Activated CD4-positive, alpha-beta T cell treated with anti-CD3 and anti-CD28 coated beads for 1 hour (primary cell): ENCODE measurements around the gene PRSS16.
"Not testable (repeated sequence)": the region's sequence is repeated elsewhere in the genome, so short reads cannot be mapped to it uniquely, and the experiment has no call there.

Experiments used
- DNase-seq: peaks from one replicate; pipeline ENCODE4 v3.0.0-alpha.2; 2020

PRSS16 gene, protein sequence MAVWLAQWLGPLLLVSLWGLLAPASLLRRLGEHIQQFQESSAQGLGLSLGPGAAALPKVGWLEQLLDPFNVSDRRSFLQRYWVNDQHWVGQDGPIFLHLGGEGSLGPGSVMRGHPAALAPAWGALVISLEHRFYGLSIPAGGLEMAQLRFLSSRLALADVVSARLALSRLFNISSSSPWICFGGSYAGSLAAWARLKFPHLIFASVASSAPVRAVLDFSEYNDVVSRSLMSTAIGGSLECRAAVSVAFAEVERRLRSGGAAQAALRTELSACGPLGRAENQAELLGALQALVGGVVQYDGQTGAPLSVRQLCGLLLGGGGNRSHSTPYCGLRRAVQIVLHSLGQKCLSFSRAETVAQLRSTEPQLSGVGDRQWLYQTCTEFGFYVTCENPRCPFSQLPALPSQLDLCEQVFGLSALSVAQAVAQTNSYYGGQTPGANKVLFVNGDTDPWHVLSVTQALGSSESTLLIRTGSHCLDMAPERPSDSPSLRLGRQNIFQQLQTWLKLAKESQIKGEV

GRCh38 chr6:27247133-27247836, at the start of gene PRSS16:
TSS of gene PRSS16 (plus strand) at chr6:27247701. CDS start at chr6:27247738, 37 bp downstream.
- DNase-seq: no peak

GRCh38 chr6:27205375-27206278, 41.9 kb upstream of the PRSS16 start:
- no peak for DNase-seq

DNA sequence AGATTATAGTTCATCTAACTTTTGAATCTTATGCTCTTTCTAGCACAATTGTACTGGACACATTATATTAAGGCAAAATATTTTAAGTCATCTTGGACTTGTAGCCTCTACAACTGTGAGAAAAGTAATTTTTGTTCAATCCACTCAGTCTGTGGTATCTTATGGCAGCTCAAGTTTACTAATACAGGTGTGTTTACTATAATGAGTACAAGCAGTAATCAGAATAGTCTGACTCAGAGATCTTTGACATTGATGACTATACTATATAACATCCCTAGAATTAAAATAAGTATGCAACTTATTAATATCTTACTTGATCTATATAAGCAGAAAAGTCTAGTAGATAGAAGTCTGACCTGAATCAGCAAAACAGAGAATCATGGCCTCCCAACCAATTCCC, 40.7 kb upstream of the PRSS16 start:
- DNase-seq: no peak

- no peak for DNase-seq
These were observed 39.5 kb upstream of the PRSS16 start for GRCh38 chr6:27208042-27208441.

DNA sequence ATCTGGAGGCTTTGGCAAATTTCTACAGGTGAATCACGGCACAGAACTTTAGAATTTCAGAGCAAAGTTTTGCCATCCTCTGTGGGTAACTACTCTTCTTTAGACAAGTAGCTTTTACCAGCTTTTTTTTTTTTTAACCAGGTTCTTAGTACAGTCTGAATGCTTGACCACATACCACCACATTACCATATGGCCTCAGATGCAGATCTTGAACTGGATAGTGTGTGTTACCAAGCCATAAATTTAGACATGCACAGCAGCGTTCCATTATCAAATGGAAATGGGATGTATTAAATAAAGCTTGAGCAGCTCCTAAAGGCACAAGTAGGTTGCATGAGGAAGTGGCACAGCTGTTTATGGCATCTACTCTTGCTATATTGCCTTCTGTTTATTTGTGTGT, 38.3 kb upstream of the PRSS16 start:
- no peak for DNase-seq

GRCh38 chr6:27209659-27210269, 37.7 kb upstream of the PRSS16 start:
- DNase-seq: no peak

- not testable (repeated sequence) for DNase-seq
These were observed 34.4 kb upstream of the PRSS16 start for GRCh38 chr6:27213091-27213517.

DNA sequence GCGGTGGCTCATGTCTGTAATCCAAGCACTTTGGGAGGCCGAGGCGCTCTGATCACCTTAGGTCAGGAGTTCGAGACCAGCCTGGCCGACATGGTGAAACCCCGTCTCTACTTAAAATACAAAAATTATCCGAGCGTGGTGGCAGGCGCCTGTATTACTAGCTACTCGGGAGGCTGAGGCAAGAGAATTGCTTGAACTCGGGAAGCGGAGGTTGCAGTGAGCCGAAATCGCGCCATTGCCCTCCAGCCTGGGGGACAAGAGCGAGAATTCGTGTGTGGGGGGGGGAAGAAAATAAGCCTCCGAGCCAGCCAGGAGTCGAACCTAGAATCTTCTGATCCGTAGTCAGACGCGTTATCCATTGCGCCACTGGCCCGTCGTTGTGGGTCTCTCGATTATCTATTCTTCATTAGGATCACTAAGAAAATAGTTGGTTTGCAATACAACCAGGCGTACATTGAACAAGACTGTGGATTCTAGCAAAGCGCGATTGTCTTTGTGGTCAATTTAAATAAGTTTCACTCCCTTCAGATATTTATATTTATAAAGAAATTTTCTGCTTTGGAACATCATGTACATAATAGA, 33.9 kb upstream of the PRSS16 start:
- DNase-seq: no peak

DNA sequence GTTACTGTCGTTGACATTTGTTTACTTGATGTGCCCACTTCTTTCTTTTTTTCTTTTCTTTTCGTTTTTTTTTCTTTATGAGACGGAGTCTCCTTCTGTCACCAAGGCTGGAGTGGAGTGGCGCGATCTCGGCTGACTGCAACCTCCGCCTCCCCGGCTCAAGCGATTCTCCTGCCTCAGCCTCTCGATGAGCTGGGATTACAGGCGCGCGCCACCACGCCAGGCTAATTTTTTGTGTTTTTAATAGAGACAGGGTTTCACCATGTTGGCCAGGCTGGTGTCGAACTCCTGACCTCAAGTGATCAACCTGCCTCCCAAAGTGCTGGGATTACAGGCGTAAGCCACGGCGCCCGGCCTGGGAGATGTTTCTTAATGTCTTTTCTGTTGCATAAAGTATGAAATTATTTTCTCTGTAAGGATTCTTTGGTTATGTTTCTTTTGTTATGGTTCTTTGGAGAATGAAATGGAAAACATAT, 33.3 kb upstream of the PRSS16 start:
- no peak for DNase-seq

- DNase-seq: no peak
These were observed 30.6 kb upstream of the PRSS16 start for GRCh38 chr6:27216874-27217273.

DNA sequence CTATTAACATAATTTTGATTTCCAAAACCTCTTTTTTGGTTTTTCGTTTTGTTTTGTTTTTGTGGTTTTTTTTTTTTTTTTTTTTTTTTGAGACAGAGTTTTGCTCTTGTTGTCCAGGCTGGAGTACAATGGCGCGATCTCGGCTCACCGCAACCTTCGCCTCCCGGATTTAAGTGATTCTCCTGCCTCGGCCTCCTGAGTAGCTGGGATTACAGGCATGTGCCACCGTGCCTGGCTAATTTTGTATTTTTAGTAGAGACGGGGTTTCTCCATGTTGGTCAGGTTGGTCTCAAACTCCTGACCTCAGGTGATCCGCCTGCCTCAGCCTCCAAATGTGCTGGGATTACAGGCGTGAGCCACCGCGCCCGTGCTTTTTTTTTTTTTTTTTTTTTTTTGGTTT, 24.5 kb upstream of the PRSS16 start:
- DNase-seq: not testable (repeated sequence)

DNA sequence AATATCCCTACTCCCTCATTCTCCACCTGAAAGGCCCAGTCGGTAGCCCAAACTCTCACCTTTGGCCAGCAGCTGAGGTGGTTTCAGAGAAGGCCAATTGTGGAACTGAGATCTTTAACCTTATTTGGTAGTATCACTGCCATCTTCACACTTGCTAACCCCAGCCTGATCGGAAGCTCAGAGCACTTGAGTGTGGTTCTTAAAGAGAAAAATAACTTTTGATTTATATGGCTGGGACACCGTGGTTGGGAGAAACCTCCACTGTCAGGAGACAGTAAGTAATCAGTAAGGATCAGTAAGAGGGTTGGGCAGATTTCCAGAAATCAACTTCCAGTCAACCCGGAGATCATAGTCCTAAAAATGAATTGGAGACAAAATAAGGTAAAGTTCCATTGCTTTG, 22.8 kb upstream of the PRSS16 start:
- DNase-seq: no peak

GRCh38 chr6:27228963-27229477, 18.5 kb upstream of the PRSS16 start:
- DNase-seq: no peak

DNA sequence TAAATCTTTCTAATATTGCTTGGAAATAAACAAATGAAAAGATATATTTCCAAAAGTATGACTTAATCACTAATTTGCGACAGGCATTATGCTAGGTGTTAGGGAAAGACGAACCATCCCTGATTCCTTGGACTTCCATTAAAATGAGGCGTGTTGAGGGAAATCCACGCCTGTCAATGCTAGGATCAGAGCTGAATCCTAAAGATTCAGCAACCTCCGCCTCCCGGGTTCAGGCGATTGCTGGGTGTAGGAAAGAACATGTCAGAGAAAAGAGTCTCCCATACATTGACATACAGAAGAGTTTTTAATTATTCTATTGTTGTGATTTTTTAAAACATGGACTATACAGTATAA, 16.8 kb upstream of the PRSS16 start:
- DNase-seq: no peak

- no peak for DNase-seq
These were observed 12.9 kb upstream of the PRSS16 start for GRCh38 chr6:27234576-27234975.

DNA sequence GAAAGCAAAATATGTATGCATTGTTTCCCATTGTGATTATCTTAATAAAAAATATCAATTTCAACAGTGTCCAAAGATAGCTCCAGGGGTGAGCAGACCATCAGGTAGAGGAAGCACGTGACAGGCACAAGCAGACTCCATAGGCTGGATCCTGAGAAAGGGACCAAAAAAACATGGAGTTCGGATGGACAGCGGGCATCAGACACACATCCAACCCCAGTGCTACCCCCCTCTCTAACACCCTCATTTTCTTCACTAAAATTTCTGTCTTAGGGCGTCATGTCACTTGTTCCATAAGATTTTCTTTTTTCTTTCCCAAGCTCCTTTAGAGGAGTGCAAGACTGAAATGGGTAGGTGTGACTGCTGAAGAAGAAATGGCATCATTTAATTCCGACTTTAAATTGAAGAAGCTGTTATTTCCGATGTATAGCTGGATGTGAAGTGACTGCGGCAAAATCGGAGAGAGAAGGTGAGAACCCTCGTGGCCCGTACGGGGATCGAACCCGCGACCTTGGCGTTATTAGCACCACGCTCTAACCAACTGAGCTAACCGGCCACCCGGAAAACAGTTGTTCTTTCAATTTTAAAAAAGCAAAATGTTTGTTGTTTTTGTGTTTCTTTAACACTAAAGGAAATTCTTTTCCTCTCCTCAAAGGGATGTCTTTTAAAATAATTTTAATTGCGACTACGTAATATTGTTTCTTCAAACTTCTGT, 10.3 kb upstream of the PRSS16 start:
- DNase-seq: no peak

- DNase-seq: no peak
These were observed 9.2 kb upstream of the PRSS16 start for GRCh38 chr6:27238010-27238983.

DNA sequence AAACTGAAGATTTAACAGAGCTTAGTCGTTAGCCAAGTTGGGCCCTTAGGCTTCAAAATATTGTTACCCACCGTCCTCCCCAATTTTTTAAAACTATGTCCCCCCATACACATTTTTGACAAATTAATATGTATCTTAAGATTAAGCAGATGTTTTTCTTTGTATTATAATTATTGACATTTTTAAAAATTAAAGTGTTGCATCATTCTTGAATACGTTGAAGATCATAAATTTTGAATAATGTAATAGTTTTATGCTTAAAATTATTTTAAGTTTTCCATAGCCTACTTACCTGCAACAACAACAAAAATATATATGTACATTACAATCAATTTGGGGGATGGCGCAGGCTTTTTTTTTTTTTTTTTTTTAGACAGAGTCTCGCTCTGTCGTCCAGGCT, 8.2 kb upstream of the PRSS16 start:
- no peak for DNase-seq

DNA sequence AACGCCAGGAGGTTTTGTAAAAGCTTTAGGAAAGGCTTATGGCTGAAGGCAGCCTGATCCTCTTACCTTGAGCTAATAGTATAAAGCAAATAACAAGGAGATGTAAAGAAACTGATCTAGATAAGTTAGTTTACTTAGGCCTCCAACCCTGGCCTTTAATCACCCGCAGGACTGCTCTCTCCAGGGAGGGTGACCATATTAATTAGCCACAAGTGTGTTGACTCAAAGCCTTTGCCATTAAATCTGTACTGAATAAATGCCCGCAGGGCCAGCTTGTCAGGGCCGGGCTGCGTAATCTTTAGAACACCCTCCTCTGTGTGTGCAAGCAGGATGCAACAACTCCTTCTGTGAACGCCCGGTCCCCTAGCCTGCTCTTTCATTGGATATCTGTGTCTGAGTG, 6.1 kb upstream of the PRSS16 start:
- DNase-seq: no peak
